HG02943 (cell line): ENCODE results near the gene DVL1.

ENCODE experiments used
- ATAC-seq: cut with Tn5 transposase; IDR thresholded peaks from one replicate; pipeline ENCODE4 v1.9.1; 2021; ENCODE audit warnings: mild to moderate bottlenecking, low read depth, moderate library complexity; ENCODE audit not compliant: unreplicated experiment

The DVL1 gene

GRCh38 chr1:1286313-1287261, 62.6 kb downstream of the DVL1 start:
- no peak for ATAC-seq

GRCh38 chr1:1285611-1286311, 63.5 kb downstream of the DVL1 start:
- no peak for ATAC-seq
